T47D (cell line): Measurements from ENCODE around the gene SAMD7.

Experiments
- DNase-seq, 2 experiments: peaks; one replicate each; pipeline versions ENCODE4 v3.0.0 to v3.0.0-alpha.2; 2011 to 2012; ENCODE audit warnings: low read depth in 1 of 2, low spot score in 1 of 2
- JUND ChIP-seq: IDR thresholded peaks from 2 replicates; pipeline ENCODE4 v1.6.1; 2012; ENCODE audit warnings: low read depth
- in situ Hi-C: cut with HindIII; loops from 2 replicates; pipeline ENCODE4 v1.10.0; 2016; ENCODE audit warnings: low sequenced_read_pairs, low pct_unique_long_range_greater_than_20kb

Gene SAMD7

GRCh38 chr3:169886671-169887070 lies 24.7 kb upstream of the SAMD7 start:
- in situ Hi-C loops: no loop called here
- DNase-seq: peak in 1 of 2 experiments; percentile 66
- no peak for TF ChIP-seq JUND

- TF ChIP-seq JUND: no peak
- in situ Hi-C loops: no loop called here
- no peak for DNase-seq
Observed at GRCh38 chr3:169891886-169892285, 19.5 kb upstream of the SAMD7 start.

- no peak for DNase-seq
- in situ Hi-C loops: no loop called here
- TF ChIP-seq JUND: no peak
Observed at GRCh38 chr3:169894110-169894509, 17.3 kb upstream of the SAMD7 start.

GRCh38 chr3:169895072-169895471 lies 16.3 kb upstream of the SAMD7 start:
- peak in 1 of 2 experiments; percentile 58 for DNase-seq
- no peak for TF ChIP-seq JUND
- in situ Hi-C loops: no loop called here

- DNase-seq: no peak
- no peak for TF ChIP-seq JUND
- in situ Hi-C loops: no loop called here
Observed at GRCh38 chr3:169897284-169897683, 14.1 kb upstream of the SAMD7 start.

- no peak for TF ChIP-seq JUND
- in situ Hi-C loops: no loop called here
- no peak for DNase-seq
Observed at GRCh38 chr3:169901453-169901852, 9.9 kb upstream of the SAMD7 start.

GRCh38 chr3:169905404-169905803 lies 6.0 kb upstream of the SAMD7 start:
- DNase-seq: no peak
- in situ Hi-C loops: no loop called here
- no peak for TF ChIP-seq JUND

- no peak for TF ChIP-seq JUND
- in situ Hi-C loops: no loop called here
Observed at GRCh38 chr3:169907476-169907875, 3.9 kb upstream of the SAMD7 start.

GRCh38 chr3:169907944-169908343 lies 3.4 kb upstream of the SAMD7 start:
- in situ Hi-C loops: no loop called here
- TF ChIP-seq JUND: no peak

More at GRCh38 chr3:169907476-169907875, 3.9 kb upstream of the SAMD7 start:
- DNase-seq: no peak

GRCh38 chr3:169913323-169913722 lies 2.0 kb downstream of the SAMD7 start:
- in situ Hi-C loops: no loop called here
- DNase-seq: no peak
- no peak for TF ChIP-seq JUND

More at GRCh38 chr3:169907944-169908343, 3.4 kb upstream of the SAMD7 start:
- DNase-seq: no peak

- no peak for DNase-seq
- in situ Hi-C loops: no loop called here
- no peak for TF ChIP-seq JUND
Observed at GRCh38 chr3:169914321-169914720, 2.9 kb downstream of the SAMD7 start.

GRCh38 chr3:169923189-169923588 lies 11.8 kb downstream of the SAMD7 start:
- DNase-seq: peak in 1 of 2 experiments; percentile 22
- in situ Hi-C loops: no loop called here
- TF ChIP-seq JUND: no peak

GRCh38 chr3:169923831-169924230 lies 12.5 kb downstream of the SAMD7 start:
- no peak for TF ChIP-seq JUND
- in situ Hi-C loops: no loop called here
- no peak for DNase-seq

GRCh38 chr3:169929830-169930519 lies 18.6 kb downstream of the SAMD7 start:
- no peak for TF ChIP-seq JUND
- in situ Hi-C loops: no loop called here
- DNase-seq: peak; percentile 44 to 74
